Skeletal muscle satellite cell (primary cell): ENCODE measurements around the gene COQ6.

Experiments used
- H3K27me3 ChIP-seq: 2 replicates; pipeline ENCODE4 v1.7.0; 2013; ENCODE audit warnings: low read length; ENCODE audit not compliant: control insufficient read depth, insufficient read depth
- H3K36me3 ChIP-seq: 2 replicates; pipeline ENCODE4 v1.7.0; 2013; ENCODE audit warnings: mild to moderate bottlenecking, control low read depth, low read length; ENCODE audit not compliant: insufficient read depth
- H3K4me1 ChIP-seq: 2 replicates; pipeline ENCODE4 v1.7.0; 2013; ENCODE audit warnings: low read length; ENCODE audit not compliant: control insufficient read depth, insufficient read depth
- H3K4me2 ChIP-seq: 2 replicates; pipeline ENCODE4 v1.7.0; 2013; ENCODE audit warnings: mild to moderate bottlenecking, low read length
- H3K4me3 ChIP-seq: 2 replicates; pipeline ENCODE4 v1.7.0; 2013; ENCODE audit warnings: low read length
- H3K9ac ChIP-seq: 2 replicates; pipeline ENCODE4 v1.7.0; 2013; ENCODE audit warnings: mild to moderate bottlenecking, low read depth, low read length, moderate library complexity
- H3K9me3 ChIP-seq: replicated peaks from 2 replicates; pipeline ENCODE4 v1.7.0; 2013; ENCODE audit warnings: mild to moderate bottlenecking, control low read depth, low read length

COQ6 gene

DNA sequence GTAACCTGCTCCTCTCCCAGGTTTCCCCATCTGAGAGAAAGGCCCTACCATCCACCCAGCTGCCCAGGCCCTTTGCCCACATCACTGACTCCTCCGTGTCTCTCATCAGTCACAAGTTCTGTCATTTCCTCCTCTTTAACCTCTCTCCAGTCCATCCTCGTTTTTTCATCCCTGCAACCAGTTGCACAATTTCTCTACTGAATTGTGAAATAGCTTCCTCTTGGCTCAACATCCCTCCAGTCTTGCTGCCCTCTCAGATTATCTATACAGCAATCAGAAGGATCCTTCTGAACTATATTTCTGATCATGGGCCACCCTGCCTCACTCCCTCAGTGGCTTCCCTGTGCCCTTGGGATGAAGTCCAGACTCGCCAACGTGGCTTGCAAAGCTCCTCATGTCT lies 7.0 kb upstream of the COQ6 start:
- H3K4me3 ChIP-seq, result no peak overlapping the region
- no peaks in the 10 kb centered on the region for H3K9me3 ChIP-seq
- H3K9ac ChIP-seq, result peak overlapping the region; percentile 14
- no peak overlapping the region for H3K4me2 ChIP-seq
- peaks cover 10% of the 10 kb centered on the region for H3K36me3 ChIP-seq
- peaks cover 12% of the 10 kb centered on the region for H3K4me1 ChIP-seq
- no peaks in the 10 kb centered on the region for H3K27me3 ChIP-seq

DNA sequence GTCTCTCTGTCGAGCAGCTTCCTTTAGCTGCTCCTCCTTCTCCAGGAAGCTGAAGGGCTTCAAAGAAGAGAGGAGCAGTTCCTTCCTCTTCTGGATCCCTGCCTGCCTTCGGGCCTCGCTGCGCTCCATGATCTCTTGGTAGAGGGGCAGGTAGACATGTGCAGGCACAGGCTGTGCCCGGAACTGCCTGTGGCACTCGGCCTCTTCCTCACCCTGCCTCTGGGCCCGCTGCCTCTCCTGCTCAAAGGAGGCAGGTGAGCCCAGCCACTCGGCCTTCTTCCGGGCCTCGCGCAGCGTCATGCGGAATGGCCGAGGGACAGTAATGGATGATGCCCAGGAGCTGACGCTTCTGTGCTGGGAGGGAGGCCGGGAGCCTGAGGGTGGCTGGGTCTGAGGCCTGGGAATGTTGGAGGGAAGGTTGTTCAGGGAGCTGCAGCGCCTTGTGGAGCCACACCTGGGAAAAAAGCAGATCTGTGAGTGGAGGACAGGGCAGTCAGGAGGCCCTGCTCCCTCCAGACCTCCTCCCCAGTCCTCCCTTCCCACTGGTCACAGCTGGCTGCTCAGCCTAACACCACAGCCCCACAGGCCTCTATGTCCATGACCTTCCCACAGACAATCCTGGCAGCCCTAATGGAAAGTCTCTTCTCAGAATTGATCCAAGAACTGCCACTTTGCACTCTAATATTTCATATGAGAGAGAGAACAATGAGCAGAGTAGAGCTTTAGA lies 5.5 kb upstream of the COQ6 start:
- H3K9ac ChIP-seq, result no peak overlapping the region
- H3K27me3 ChIP-seq, result no peaks in the 10 kb centered on the region
- no peak overlapping the region for H3K4me2 ChIP-seq
- no peaks in the 10 kb centered on the region for H3K9me3 ChIP-seq
- H3K36me3 ChIP-seq, result peaks cover 10% of the 10 kb centered on the region
- H3K4me3 ChIP-seq, result no peak overlapping the region
- H3K4me1 ChIP-seq, result peaks cover 12% of the 10 kb centered on the region

DNA sequence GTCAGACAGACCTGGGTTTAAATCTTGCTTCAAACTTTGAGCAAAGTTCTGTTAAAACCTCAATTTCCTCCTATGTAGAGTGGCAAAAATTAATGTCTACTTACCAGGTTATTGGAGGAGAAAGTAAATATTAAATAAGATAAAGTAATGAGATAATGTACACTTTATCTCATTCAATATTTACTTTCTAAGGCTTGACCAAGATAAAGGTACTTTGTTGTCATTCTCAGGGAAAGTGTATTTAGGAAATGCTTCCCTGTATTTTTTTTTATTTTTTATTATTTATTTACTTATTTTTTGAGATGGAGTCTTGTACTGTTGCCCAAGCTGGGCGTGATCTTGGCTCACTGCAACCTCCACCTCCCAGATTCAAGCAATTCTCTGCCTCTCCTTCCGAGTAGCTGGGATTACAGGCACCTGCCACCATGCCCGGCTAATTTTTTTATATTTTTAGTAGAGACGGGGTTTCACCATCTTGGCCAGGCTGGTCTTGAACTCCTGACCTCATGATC lies 4.9 kb upstream of the COQ6 start:
- H3K36me3 ChIP-seq, result peaks cover 9% of the 10 kb centered on the region
- peaks cover 12% of the 10 kb centered on the region for H3K4me1 ChIP-seq
- H3K27me3 ChIP-seq, result no peaks in the 10 kb centered on the region
- H3K4me3 ChIP-seq, result no peak overlapping the region
- no peak overlapping the region for H3K4me2 ChIP-seq
- no peak overlapping the region for H3K9ac ChIP-seq
- H3K9me3 ChIP-seq, result no peaks in the 10 kb centered on the region

DNA sequence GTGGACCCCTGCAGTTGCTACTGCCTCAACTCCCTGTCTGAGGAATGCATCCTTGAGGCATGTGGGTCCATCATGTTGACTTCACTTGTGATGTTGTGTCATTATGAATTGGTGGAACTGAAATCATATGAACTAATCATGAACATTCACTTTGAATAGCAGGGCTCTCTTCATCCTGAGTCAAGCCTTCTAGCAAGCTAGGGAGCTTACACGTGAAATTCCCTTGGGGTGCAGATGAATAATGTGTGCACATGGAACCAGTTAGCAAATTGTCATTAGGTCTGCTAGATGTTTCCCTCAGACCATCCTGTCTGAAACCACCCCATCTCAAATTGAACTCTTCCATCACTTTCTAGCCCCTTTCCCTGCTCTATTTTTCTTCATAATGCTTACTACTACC lies 3.6 kb downstream of the COQ6 start:
- no peak overlapping the region for H3K4me2 ChIP-seq
- H3K36me3 ChIP-seq, result peaks cover 25% of the 10 kb centered on the region
- H3K9me3 ChIP-seq, result no peaks in the 10 kb centered on the region
- no peak overlapping the region for H3K9ac ChIP-seq
- peaks cover 6% of the 10 kb centered on the region for H3K4me1 ChIP-seq
- H3K4me3 ChIP-seq, result no peak overlapping the region
- no peaks in the 10 kb centered on the region for H3K27me3 ChIP-seq

DNA sequence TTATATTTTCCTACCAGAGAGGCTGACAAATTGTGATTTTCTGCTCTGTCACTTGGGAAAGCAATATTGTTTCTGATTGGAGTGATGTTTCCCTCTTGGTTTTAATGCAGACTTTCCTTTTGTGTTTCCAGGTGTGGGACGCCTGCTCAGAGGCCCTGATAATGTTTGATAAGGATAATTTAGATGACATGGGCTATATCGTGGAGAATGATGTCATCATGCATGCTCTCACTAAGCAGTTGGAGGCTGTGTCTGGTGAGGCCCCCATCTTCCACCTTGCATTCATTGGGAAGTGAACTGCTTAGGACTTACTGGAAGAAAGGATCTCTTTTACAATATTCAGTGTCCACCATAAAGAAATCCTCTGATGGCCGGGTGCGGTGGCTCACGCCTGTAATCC lies 5.6 kb downstream of the COQ6 start:
- H3K4me1 ChIP-seq, result peaks cover 6% of the 10 kb centered on the region
- no peak overlapping the region for H3K4me2 ChIP-seq
- no peak overlapping the region for H3K9ac ChIP-seq
- H3K4me3 ChIP-seq, result no peak overlapping the region
- H3K36me3 ChIP-seq, result peaks cover 41% of the 10 kb centered on the region
- no peaks in the 10 kb centered on the region for H3K9me3 ChIP-seq
- H3K27me3 ChIP-seq, result no peaks in the 10 kb centered on the region

DNA sequence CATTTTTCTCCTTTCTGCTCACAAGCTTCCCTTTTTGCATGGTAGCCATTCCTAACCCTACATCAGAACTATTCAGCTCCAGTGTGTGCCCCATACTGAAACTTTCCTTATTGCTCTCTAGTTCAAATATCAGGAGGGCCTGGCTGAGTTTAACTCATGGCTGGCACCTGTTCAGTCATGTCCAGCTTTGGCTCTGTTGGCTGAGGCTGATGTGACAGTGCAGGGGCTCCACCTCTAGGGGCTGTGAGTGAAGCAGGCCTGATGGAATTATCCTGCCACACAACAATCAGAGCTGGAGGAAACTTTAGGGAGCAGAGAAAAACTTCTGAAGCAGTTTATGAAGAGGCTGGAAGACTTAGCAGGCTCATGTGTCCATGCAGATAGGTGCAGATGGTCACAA lies 8.5 kb downstream of the COQ6 start:
- Histone ChIP-seq H3K36me3 (peaks cover 59% of the 10 kb centered on the region), H3K4me2 (no peak overlapping the region), H3K4me1 (no peaks in the 10 kb centered on the region), H3K27me3 (no peaks in the 10 kb centered on the region), H3K9ac (no peak overlapping the region), H3K9me3 (no peaks in the 10 kb centered on the region), H3K4me3 (no peak overlapping the region)

DNA sequence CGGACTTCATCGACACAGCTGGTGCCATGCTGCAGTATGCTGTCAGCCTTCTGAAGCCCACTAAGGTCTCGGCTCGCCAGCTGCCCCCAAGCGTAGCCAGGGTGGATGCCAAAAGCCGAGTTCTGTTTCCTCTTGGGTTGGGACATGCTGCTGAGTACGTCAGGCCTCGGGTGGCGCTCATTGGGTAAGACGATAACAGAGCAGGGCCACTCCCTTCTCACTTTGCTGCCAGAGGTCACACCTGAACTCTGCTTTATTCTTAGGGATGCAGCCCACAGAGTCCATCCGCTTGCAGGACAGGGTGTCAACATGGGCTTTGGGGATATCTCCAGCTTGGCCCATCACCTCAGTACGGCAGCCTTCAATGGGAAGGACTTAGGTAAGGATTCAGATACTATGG lies 11.1 kb downstream of the COQ6 start:
- no peaks in the 10 kb centered on the region for H3K27me3 ChIP-seq
- H3K4me1 ChIP-seq, result no peaks in the 10 kb centered on the region
- no peaks in the 10 kb centered on the region for H3K9me3 ChIP-seq
- H3K9ac ChIP-seq, result no peak overlapping the region
- no peak overlapping the region for H3K4me3 ChIP-seq
- H3K4me2 ChIP-seq, result no peak overlapping the region
- H3K36me3 ChIP-seq, result peaks cover 58% of the 10 kb centered on the region

DNA sequence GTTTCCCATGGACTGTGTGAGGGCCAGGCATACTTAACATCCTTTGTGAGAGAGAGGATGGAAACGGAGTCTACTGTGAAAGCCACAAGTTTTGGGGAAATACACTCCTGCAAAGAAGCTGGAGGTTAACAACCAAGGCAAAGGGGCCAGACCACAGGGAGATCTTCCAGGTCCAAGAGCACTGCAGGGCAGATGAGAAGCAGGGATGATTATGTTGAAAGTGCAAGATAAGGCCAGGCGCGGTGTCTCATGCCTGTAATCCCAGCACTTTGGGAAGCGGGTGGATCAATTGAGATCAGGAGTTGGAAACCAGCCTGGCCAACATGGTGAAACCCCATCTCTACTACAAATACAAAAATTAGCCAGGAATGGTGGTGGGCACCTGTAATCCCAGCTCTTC lies 15.1 kb downstream of the COQ6 start:
- H3K36me3 ChIP-seq, result peaks cover 48% of the 10 kb centered on the region
- no peak overlapping the region for H3K4me2 ChIP-seq
- H3K9ac ChIP-seq, result no peak overlapping the region
- H3K4me1 ChIP-seq, result no peaks in the 10 kb centered on the region
- no peaks in the 10 kb centered on the region for H3K9me3 ChIP-seq
- H3K27me3 ChIP-seq, result no peaks in the 10 kb centered on the region
- no peak overlapping the region for H3K4me3 ChIP-seq

DNA sequence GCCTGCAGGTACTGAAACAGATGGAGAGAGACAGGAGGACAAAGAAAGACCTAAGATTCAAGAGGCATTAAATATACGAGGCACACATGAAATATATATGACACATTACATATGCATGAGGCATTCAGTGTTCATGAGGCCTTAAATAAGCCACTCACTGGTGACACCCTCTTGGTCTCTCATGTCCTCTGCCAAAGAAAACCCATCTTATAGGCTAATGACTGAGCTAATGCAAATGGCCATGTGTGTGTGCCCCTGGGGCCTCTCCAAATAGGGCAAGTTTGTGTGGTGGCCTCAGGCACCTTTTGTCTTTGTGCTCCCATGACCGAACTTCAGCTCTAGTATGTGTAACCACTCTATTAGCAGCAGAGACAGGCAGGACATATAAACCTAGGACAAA lies 18.8 kb downstream of the COQ6 start:
- H3K9ac ChIP-seq, result no peak overlapping the region
- no peaks in the 10 kb centered on the region for H3K27me3 ChIP-seq
- H3K4me2 ChIP-seq, result no peak overlapping the region
- H3K4me3 ChIP-seq, result no peak overlapping the region
- H3K9me3 ChIP-seq, result no peaks in the 10 kb centered on the region
- peaks cover 29% of the 10 kb centered on the region for H3K36me3 ChIP-seq
- H3K4me1 ChIP-seq, result no peaks in the 10 kb centered on the region

DNA sequence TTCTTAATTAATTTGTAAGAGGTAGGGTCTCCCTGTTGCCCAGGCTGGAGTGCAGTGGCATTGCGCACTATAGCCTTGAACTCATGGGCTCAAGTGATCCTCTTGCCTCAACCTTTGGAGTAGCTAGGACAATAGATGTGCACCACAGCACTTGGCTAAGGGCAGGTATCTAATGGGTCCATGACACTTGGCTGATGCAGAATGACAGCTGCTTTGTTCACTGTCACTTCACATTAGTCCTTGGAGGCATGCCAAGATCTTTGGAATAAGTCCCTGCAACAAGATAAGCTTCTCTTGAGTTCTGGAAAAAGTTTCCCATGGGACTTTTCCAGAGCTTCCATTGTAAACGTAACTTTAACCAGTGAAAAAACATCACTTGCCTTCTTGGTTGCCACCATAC lies 23.4 kb downstream of the COQ6 start:
- H3K4me1 ChIP-seq, result peaks cover 8% of the 10 kb centered on the region
- no peaks in the 10 kb centered on the region for H3K27me3 ChIP-seq
- H3K9ac ChIP-seq, result no peak overlapping the region
- no peaks in the 10 kb centered on the region for H3K9me3 ChIP-seq
- no peak overlapping the region for H3K4me2 ChIP-seq
- peaks cover 20% of the 10 kb centered on the region for H3K36me3 ChIP-seq
- no peak overlapping the region for H3K4me3 ChIP-seq

DNA sequence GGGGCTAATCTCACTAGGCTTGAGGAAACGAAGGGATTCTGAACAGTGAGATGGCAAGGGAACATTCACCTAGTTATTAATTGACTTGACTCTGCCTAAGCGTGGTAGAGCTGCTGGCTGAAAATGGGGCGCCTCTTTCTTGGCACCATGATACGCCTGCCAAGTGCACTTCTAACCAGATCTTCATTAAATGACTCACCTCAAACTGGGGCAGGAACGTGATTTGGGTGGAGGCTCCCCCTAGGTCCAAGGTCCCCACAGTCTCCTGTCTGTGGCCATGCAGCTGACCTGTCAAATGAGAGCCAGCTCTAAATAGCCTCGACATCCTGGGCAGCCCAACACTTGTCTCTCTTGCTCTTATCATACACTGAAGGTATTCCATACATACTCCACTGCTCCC lies 26.0 kb downstream of the COQ6 start:
- Histone ChIP-seq H3K4me2 (no peak overlapping the region), H3K27me3 (no peaks in the 10 kb centered on the region), H3K4me3 (no peak overlapping the region), H3K4me1 (peaks cover 8% of the 10 kb centered on the region), H3K9me3 (no peaks in the 10 kb centered on the region), H3K9ac (no peak overlapping the region), H3K36me3 (peaks cover 10% of the 10 kb centered on the region)

DNA sequence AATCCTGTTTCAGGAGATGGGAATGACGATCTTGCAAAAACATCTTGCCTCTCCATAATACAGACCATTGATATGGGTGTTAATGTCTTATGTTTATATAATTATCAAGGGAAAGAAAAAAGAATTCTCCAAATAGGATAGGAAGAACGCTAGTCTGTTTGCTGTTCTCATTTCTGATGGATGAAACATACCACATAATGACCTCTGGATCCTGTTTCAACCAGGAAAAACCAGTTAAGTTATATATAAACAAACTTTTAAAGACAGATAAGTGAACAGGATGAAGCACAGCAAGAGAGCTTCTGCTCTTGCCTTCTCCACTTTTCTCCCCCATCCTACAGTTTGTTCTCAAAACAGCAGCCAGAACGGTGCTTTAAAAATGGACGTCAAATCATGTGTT lies 27.8 kb downstream of the COQ6 start:
- H3K36me3 ChIP-seq, result peaks cover 10% of the 10 kb centered on the region
- H3K4me1 ChIP-seq, result peaks cover 8% of the 10 kb centered on the region
- no peaks in the 10 kb centered on the region for H3K9me3 ChIP-seq
- H3K4me2 ChIP-seq, result peak overlapping the region; percentile 28
- no peak overlapping the region for H3K4me3 ChIP-seq
- no peak overlapping the region for H3K9ac ChIP-seq
- H3K27me3 ChIP-seq, result no peaks in the 10 kb centered on the region
